GM10847 (cell line): ENCODE data around the gene DDX55.
A peak's percentile ranks its signal among the peaks of the same experiment; 100 is the strongest.

ENCODE experiments used
- POLR2A ChIP-seq: IDR thresholded peaks from 2 replicates; pipeline ENCODE4 v1.6.1; 2011; ENCODE audit not compliant: insufficient read length; ENCODE audit errors: extremely low read depth

DDX55 gene

GRCh38 chr12:123602651-123603195 is 824 bp downstream of the DDX55 start:
- no peak for TF ChIP-seq POLR2A

GRCh38 chr12:123607756-123608155 is 5.9 kb downstream of the DDX55 start:
- TF ChIP-seq POLR2A = no peak

GRCh38 chr12:123608182-123608581 is 6.3 kb downstream of the DDX55 start:
- no peak for TF ChIP-seq POLR2A

- no peak for TF ChIP-seq POLR2A
Measured at GRCh38 chr12:123614110-123614509, 12.2 kb downstream of the DDX55 start.

- no peak for TF ChIP-seq POLR2A
Measured at GRCh38 chr12:123614531-123614930, 12.6 kb downstream of the DDX55 start.

- TF ChIP-seq POLR2A = no peak
Measured at GRCh38 chr12:123617144-123617543, 15.2 kb downstream of the DDX55 start.

- no peak for TF ChIP-seq POLR2A
Measured at GRCh38 chr12:123617580-123617979, 15.7 kb downstream of the DDX55 start.

- TF ChIP-seq POLR2A = no peak
Measured at GRCh38 chr12:123621101-123621500, 19.2 kb downstream of the DDX55 start.

GRCh38 chr12:123621619-123622530 is 20.0 kb downstream of the DDX55 start:
- no peak for TF ChIP-seq POLR2A

GRCh38 chr12:123633379-123634141 is 31.7 kb downstream of the DDX55 start, which contains the start of the genes EIF2B1 and GTF2H3:
EIF2B1 (minus strand) TSS chr12:123633686; CDS start chr12:123633557, 129 bp downstream.
GTF2H3 (plus strand) TSS chr12:123633829; CDS start chr12:123633860, 31 bp downstream.
- TF ChIP-seq POLR2A = peak; percentile 98

- TF ChIP-seq POLR2A = no peak
Measured at GRCh38 chr12:123634142-123634561, 32.3 kb downstream of the DDX55 start.

- no peak for TF ChIP-seq POLR2A
Measured at GRCh38 chr12:123643911-123644310, 42.0 kb downstream of the DDX55 start.

- no peak for TF ChIP-seq POLR2A
Measured at GRCh38 chr12:123645380-123645779, 43.5 kb downstream of the DDX55 start.

GRCh38 chr12:123645878-123646277 is 44.0 kb downstream of the DDX55 start:
- TF ChIP-seq POLR2A = no peak

- TF ChIP-seq POLR2A = no peak
Measured at GRCh38 chr12:123648401-123648800, 46.5 kb downstream of the DDX55 start.
